Measurements from ENCODE around the gene AAMP.

- no peak for TF ChIP-seq CTCF (IDR thresholded peaks at IDR 0.05; ENCODE audit: poor library complexity)
- TF ChIP-seq EZH2phosphoT487 (IDR thresholded peaks at IDR 0.05; ENCODE audit: low read depth, severe bottlenecking, unreplicated experiment), result no peak
- TF ChIP-seq EZH2 (IDR thresholded peaks at IDR 0.05; ENCODE audit: borderline replicate concordance), result no peak
Measured at GRCh38 chr2:218285604-218286003, 15.7 kb upstream of the AAMP start.

Measured in hepatocyte (in vitro differentiated cells).